ENCODE measurements around the gene COIL. TPM values are rescaled to one million over a fixed set of nuclear protein-coding genes. Genes with fewer than 3 reads are reported as not detected.

COIL gene
- total and polyA plus RNA-seq, 4 donors, result 4.7 to 9.9 (median 6.5) TPM

- TF ChIP-seq REST (IDR thresholded peaks at IDR 0.05), result no peak
- TF ChIP-seq FOXA1 (IDR thresholded peaks at IDR 0.05), result no peak
These were observed 13.1 kb downstream of the COIL start (continued) for GRCh38 chr17:56947741-56948140.

GRCh38 chr17:56945938-56946505 lies 14.8 kb downstream of the COIL start:
- Histone ChIP-seq H3K27me3 (ENCODE audit: control insufficient read depth in 4 of 4, insufficient read depth in 4 of 4, low read length in 3 of 4) (no peaks in the 10 kb centered on the region), H3K4me3 (ENCODE audit: low read depth in 1 of 3, low read length in 3 of 3) (no peak overlapping the region), H3K27ac (ENCODE audit: low read depth in 1 of 2, low read length in 2 of 2) (no peak overlapping the region), H3K36me3 (ENCODE audit: control insufficient read depth in 4 of 4, insufficient read depth in 3 of 4, low read depth in 1 of 4, low read length in 3 of 4) (peaks cover 6 to 44% (median 21%) of the 10 kb centered on the region in 4 donors), H3K4me1 (ENCODE audit: control insufficient read depth in 4 of 4, insufficient read depth in 4 of 4, low read length in 3 of 4) (no peaks in the 10 kb centered on the region), H3K9me3 (ENCODE audit: control insufficient read depth in 4 of 4, low read length in 3 of 4) (no peaks in the 10 kb centered on the region), H3K9ac (ENCODE audit: low read depth in 1 of 2, low read length in 2 of 2) (no peak overlapping the region)
- TF ChIP-seq HNF4A (conservative IDR thresholded peaks at IDR 0.05) (no peak), EGR1 (IDR thresholded peaks at IDR 0.05; ENCODE audit: low read depth in 2 of 2) (no peak), SP1 (IDR thresholded peaks at IDR 0.05) (no peak), TAF1 (conservative IDR thresholded peaks at IDR 0.05) (no peak), FOXA2 (IDR thresholded peaks at IDR 0.05) (no peak), JUND (IDR thresholded peaks at IDR 0.05) (no peak), RXRA (IDR thresholded peaks at IDR 0.05) (no peak), FOXA1 (IDR thresholded peaks at IDR 0.05) (no peak), YY1 (IDR thresholded peaks at IDR 0.05) (no peak), ATF3 (IDR thresholded peaks at IDR 0.05) (no peak), HNF4G (IDR thresholded peaks at IDR 0.05) (no peak), MAX (IDR thresholded peaks at IDR 0.05) (no peak), GABPA (IDR thresholded peaks at IDR 0.05 in 1 of 2, conservative IDR thresholded peaks at IDR 0.05 in 1 of 2) (no peak), NR2F2 (IDR thresholded peaks at IDR 0.05) (no peak), REST (IDR thresholded peaks at IDR 0.05) (no peak), CTCF (IDR thresholded peaks at IDR 0.05; ENCODE audit: low read depth, low read length, missing input control) (no peak), ZBTB33 (IDR thresholded peaks at IDR 0.05) (no peak), RAD21 (IDR thresholded peaks at IDR 0.05) (no peak)
- WGBS, result 95% methylated on average over 3 of the region's 3 CpGs
- DNase-seq (ENCODE audit: low spot score), result no peak
